RWPE2 (cell line): Measurements from ENCODE around the gene SAMD5.

Source experiments
- ATAC-seq: fragments of 200-7000 bp; cut with Tn5 transposase; 3 replicates; pipeline ENCODE4 v1.9.1; 2021; ENCODE audit warnings: low read depth
- DNase-seq: peaks from one replicate; pipeline ENCODE4 v3.0.0-alpha.2; 2020; ENCODE audit warnings: low spot score
- H3K27ac ChIP-seq: fragments of 450-650 bp; 2 replicates; pipeline ENCODE4 v1.5.1; 2017; ENCODE audit warnings: mild to moderate bottlenecking; ENCODE audit not compliant: poor library complexity, severe bottlenecking
- H3K27me3 ChIP-seq: fragments of 250-450 bp; sonication (Bioruptor Pico); 2 replicates; pipeline ENCODE4 v1.5.1; 2021; ENCODE audit warnings: mild to moderate bottlenecking, moderate library complexity; ENCODE audit not compliant: insufficient read depth, poor library complexity, severe bottlenecking
- H3K36me3 ChIP-seq: fragments of 250-450 bp; sonication (Bioruptor Pico); 2 replicates; pipeline ENCODE4 v1.5.1; 2020; ENCODE audit warnings: low read depth, mild to moderate bottlenecking, moderate library complexity
- H3K4me1 ChIP-seq: fragments of 250-450 bp; sonication (Bioruptor Pico); 2 replicates; pipeline ENCODE4 v1.5.1; 2021; ENCODE audit warnings: mild to moderate bottlenecking, moderate library complexity; ENCODE audit not compliant: insufficient read depth, poor library complexity, severe bottlenecking
- H3K4me3 ChIP-seq: fragments of 250-450 bp; sonication (Bioruptor Pico); 2 replicates; pipeline ENCODE4 v1.5.1; 2021; ENCODE audit warnings: mild to moderate bottlenecking, moderate library complexity; ENCODE audit not compliant: severe bottlenecking
- H3K9me3 ChIP-seq: fragments of 250-450 bp; sonication (Bioruptor Pico); 2 replicates; pipeline ENCODE4 v1.5.1; 2021; ENCODE audit warnings: mild to moderate bottlenecking, moderate library complexity; ENCODE audit not compliant: severe bottlenecking
- CTCF ChIP-seq: fragments of 450-650 bp; IDR thresholded peaks from one replicate; pipeline ENCODE4 v1.5.1; 2017; ENCODE audit warnings: mild to moderate bottlenecking, moderate library complexity; ENCODE audit not compliant: poor library complexity, severe bottlenecking

SAMD5 gene

GRCh38 chr6:147509891-147510290, 1.4 kb downstream of the SAMD5 start:
- no peak for DNase-seq
- TF ChIP-seq CTCF = no peak
- H3K27me3 ChIP-seq = peaks cover 32% of the 10 kb centered on the region
- no peak overlapping the region for H3K27ac ChIP-seq
- no peaks in the 10 kb centered on the region for H3K9me3 ChIP-seq
- H3K4me1 ChIP-seq = no peaks in the 10 kb centered on the region
- no peak overlapping the region for H3K4me3 ChIP-seq
- H3K36me3 ChIP-seq = no peaks in the 10 kb centered on the region
- ATAC-seq = no peak

GRCh38 chr6:147510929-147511590, 2.6 kb downstream of the SAMD5 start:
- no peak overlapping the region for H3K27ac ChIP-seq
- no peaks in the 10 kb centered on the region for H3K9me3 ChIP-seq
- H3K36me3 ChIP-seq = no peaks in the 10 kb centered on the region
- ATAC-seq = no peak
- no peak for DNase-seq
- no peak for TF ChIP-seq CTCF
- no peak overlapping the region for H3K4me3 ChIP-seq
- H3K27me3 ChIP-seq = peaks cover 32% of the 10 kb centered on the region
- no peaks in the 10 kb centered on the region for H3K4me1 ChIP-seq

GRCh38 chr6:147514831-147515230, 6.3 kb downstream of the SAMD5 start:
- Histone ChIP-seq H3K27me3 (peaks cover 10% of the 10 kb centered on the region), H3K36me3 (no peaks in the 10 kb centered on the region), H3K9me3 (no peaks in the 10 kb centered on the region), H3K4me3 (no peak overlapping the region), H3K4me1 (no peaks in the 10 kb centered on the region), H3K27ac (no peak overlapping the region)
- DNase-seq = no peak
- ATAC-seq = no peak
- TF ChIP-seq CTCF = no peak

GRCh38 chr6:147515327-147515726, 6.8 kb downstream of the SAMD5 start:
- Histone ChIP-seq H3K4me3 (no peak overlapping the region), H3K27me3 (peaks cover 5% of the 10 kb centered on the region), H3K36me3 (no peaks in the 10 kb centered on the region), H3K4me1 (no peaks in the 10 kb centered on the region), H3K9me3 (no peaks in the 10 kb centered on the region), H3K27ac (no peak overlapping the region)
- ATAC-seq (no peak), DNase-seq (no peak)
- TF ChIP-seq CTCF = no peak

GRCh38 chr6:147522597-147522996, 14.1 kb downstream of the SAMD5 start:
- Histone ChIP-seq H3K36me3 (no peaks in the 10 kb centered on the region), H3K4me1 (no peaks in the 10 kb centered on the region), H3K4me3 (no peak overlapping the region), H3K27ac (no peak overlapping the region), H3K9me3 (no peaks in the 10 kb centered on the region), H3K27me3 (no peaks in the 10 kb centered on the region)
- no peak for ATAC-seq
- DNase-seq = no peak
- TF ChIP-seq CTCF = no peak
